Measurements from ENCODE around the gene NR1D1.

NR1D1 gene

GRCh38 chr17:40058865-40059264, 41.5 kb downstream of the NR1D1 start:
- peaks cover 4% of the 10 kb centered on the region for H3K36me3 Mint-ChIP-seq (ENCODE audit: low read depth)
- H3K9me3 Mint-ChIP-seq: no peaks in the 10 kb centered on the region
- H3K27me3 Mint-ChIP-seq: no peaks in the 10 kb centered on the region
- H3K4me1 Mint-ChIP-seq (ENCODE audit: low read depth): peaks cover 28% of the 10 kb centered on the region
- no peak overlapping the region for H3K27ac Mint-ChIP-seq
- H3K4me3 Mint-ChIP-seq: no peak overlapping the region

DNA sequence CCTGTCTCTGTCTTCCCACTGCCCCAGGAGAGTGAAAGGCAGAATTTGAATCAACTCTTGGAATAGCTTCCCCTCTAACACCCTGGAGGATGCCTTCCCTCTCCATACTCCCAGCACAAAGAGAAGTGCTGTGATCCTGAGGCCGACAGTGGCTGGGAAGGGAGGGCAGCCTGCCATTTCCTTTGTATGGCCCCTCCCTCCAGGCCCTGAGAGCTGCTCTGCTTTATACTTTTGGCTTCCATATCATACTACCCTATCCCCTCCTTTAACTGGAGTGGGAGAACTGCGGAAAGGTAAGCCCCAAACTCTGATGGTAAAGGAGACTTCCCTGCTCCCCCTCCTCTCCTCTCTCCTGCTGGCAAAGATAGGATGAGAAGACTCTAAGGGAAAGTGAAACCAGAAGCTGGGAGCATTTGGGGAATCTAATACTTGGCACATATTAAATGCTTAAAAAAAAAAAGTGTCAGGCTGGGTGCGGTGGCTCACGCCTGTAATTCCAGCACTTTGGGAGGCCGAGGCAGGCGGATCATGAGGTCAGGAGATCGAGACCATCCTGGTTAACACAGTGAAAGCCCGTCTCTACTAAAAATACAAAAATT, 42.1 kb downstream of the NR1D1 start:
- Mint-ChIP-seq H3K4me1 (ENCODE audit: low read depth) (peaks cover 28% of the 10 kb centered on the region), H3K36me3 (ENCODE audit: low read depth) (peaks cover 8% of the 10 kb centered on the region), H3K4me3 (no peak overlapping the region), H3K9me3 (no peaks in the 10 kb centered on the region), H3K27ac (no peak overlapping the region), H3K27me3 (no peaks in the 10 kb centered on the region)

DNA sequence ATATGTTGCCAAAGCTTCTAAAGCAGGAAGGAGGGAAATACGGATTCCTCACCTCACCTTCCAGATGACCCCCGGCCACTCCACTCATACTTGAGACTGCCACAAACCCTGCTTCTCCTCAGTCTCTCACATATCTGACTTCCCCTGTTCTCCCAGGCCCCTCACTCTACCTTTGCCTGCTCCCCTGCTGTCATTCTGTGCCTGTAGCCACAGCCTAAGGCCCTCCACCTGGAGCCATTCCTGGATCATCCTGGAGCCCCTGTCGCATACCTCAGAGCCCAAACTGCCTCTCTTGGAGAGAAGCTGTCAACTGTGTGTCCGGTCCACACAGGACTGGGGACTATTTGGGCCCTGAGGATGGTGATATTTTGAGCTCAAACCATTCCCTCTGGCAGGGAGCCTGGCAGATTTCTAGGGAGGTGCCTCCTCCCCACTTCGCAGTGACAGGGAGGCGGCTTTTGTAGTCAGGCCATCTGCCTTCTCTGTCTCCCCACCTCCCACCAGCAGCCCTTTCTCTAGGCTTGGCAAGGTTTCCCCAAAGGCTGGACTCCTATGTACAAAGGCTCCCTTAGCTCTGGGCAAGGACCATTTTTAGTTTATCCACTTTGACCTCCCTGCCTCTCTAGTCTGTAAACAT, 43.9 kb downstream of the NR1D1 start:
- H3K36me3 Mint-ChIP-seq (ENCODE audit: low read depth): peaks cover 19% of the 10 kb centered on the region
- H3K27me3 Mint-ChIP-seq: no peaks in the 10 kb centered on the region
- no peak overlapping the region for H3K4me3 Mint-ChIP-seq
- peaks cover 31% of the 10 kb centered on the region for H3K4me1 Mint-ChIP-seq (ENCODE audit: low read depth)
- no peak overlapping the region for H3K27ac Mint-ChIP-seq
- H3K9me3 Mint-ChIP-seq: no peaks in the 10 kb centered on the region
